HG03159 (cell line): ENCODE measurements around the gene LYPD8.

Experiments used
- ATAC-seq: cut with Tn5 transposase; IDR thresholded peaks from one replicate; pipeline ENCODE4 v1.9.1; 2021; ENCODE audit warnings: mild to moderate bottlenecking, moderate library complexity; ENCODE audit not compliant: unreplicated experiment

LYPD8 gene

DNA sequence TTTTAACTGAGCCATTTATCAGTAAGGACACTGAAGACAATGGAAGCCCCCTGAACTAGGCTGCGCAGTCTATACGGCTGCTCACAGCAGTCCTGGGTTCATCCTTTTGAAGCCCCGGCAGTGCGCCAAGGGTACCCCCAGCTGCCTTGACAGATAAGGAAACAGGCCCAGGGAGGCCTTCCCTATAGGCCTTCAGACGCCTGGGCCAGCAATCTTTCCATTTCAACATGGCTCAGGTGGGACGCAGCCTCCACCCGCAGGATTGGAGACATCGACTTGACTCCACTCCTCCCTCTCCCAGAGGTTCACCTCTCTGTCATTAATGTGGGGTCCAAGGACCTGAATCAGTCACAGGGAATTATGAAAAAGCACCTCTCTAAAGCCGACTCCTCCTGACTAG lies 2.8 kb upstream of the LYPD8 start:
- ATAC-seq, result no peak

DNA sequence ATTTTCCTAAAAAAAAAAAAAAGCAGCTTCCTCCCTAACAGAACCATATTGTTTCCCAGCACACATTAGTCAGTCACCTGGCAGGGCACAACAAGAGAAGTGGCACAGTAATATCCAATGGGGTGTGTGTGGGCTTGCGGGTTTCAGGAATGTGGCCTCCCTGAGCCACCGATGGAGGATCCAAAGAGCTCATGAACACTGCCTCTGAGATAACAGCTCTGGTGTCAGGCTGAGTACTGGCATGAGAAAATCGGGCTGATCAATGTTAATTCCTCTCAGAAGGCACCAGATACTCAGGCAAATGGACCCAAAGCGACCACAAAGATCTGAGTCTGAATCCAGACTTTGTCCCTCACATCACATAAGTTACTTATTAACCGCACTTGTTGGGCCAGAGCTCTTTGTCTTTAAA lies 2.2 kb upstream of the LYPD8 start:
- ATAC-seq, result no peak

DNA sequence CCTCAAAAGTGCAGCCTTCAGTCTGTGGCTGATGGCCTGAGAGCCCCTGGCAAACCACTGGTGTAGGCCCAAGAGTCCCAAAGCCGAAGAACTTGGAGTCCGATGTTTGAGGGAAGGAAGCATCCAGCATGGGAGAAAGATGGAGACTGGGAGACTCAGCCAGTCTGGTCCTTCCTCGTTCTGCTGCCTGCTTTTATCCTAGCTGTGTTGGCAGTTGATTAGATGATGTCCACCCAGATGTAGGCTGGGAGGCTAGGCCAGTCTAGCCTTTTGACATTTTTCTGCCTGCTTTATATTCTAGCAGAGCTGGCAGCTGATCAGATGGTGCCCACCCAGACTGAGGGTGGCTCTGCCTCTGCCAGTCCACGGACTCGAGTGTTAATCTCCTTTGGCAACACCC lies 1.1 kb upstream of the LYPD8 start:
- no peak for ATAC-seq

DNA sequence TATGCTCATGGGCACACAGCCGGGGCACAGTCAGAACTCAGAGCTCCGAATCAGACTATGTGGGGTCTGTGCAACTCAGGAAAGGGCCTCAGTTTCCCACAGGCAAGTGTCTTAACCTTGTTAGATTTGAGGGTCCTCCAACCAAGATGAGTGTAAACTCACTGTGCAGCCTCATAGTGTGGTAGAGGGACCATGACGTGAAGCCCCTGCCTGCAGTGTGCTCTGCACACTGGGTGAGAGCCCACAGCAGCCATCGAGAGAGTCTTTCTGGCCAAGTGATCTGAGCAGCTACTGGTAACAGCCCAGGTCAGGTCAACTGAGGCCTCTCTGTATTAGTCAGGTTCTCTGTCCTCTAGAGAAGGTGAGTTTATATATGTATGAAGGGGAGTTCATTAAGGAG lies 592 bp upstream of the LYPD8 start:
- ATAC-seq, result no peak

DNA sequence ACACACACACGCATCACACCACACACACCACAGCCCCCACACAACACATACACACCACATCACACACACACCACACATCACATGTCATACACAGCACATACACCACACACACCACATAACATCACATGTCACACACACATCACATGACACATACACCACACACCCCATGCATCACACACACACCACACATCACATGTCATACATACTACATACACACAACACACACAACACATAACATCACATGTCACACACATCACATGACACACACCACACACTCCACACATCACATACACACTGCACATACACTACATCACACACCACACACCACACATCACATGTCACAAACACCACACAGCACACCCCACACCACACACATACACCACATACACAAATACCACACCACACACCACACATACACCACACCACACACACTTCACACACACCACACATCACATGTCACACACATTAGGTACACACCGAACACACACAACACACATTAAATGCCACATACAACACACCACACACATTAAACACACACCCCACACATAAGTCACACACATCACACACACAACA lies 1.8 kb downstream of the LYPD8 start:
- ATAC-seq, result no peak

DNA sequence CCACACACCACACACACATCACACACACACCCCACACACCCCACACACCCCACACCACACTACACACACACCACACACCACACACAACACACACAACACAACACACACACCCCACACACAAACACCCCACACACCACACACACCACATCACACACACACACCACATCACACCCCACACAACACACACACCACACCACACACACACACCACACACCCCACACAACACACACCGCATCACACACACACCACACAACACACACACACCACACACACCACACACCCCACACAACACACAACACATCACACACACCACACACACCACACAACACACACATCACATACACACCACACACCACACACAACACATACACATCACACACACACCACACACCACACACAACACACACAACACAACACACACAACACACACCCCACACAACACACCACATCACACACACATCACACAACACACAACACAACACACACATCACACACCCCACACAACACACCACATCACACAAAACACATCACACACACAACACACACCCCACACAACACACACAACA lies 2.4 kb downstream of the LYPD8 start:
- ATAC-seq, result no peak

DNA sequence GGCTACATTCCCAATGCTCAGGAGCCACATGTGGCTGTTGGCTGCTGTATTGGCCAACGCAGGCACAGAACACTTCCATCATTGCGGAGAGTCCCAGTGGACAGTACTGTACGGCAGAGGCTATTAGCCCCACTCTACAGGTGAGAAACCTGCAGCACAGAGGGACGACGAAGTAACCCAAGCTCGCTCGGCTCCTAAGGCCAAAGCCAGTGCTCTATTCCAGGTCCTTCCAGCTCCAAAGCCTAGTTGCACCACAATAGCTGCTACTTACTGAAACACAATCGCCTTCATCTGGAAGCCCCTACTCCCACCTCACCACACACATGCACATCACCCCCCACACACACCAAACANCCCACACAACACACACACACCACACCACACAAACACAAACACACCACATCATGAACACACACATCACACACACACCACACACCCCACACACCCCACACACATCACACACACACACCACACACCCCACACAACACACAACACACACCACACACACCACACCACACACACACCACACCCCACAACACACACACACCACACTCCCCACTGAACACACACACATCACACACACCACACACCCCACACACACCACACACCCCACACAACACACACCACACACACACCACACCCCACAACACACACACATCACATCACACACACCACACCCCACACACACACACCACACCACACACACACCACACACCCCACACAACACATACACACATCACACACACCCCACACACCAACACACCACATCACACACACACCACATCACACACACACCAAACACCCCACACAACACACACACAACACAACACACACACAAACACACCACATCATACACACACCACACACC lies 3.2 kb downstream of the LYPD8 start:
- ATAC-seq, result no peak

DNA sequence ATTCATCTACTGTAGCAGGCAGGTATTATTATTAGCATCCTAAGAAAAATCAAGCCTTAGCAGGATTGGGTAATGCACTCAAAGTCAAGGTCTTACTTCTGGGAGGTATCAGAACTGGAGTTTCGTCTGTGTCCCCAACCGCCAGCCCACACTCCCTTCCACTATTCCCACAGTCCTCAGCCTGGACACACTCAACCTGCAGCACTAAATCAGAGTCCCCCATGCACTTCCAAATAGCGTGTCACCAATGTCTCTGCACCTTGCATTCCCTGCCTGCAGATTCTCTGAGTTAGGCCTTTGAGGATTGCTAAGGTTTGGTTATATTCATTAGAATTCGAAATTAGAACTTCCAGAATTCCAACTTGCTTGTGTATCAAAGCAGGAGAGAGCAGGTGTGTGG lies 3.9 kb downstream of the LYPD8 start:
- ATAC-seq, result no peak

DNA sequence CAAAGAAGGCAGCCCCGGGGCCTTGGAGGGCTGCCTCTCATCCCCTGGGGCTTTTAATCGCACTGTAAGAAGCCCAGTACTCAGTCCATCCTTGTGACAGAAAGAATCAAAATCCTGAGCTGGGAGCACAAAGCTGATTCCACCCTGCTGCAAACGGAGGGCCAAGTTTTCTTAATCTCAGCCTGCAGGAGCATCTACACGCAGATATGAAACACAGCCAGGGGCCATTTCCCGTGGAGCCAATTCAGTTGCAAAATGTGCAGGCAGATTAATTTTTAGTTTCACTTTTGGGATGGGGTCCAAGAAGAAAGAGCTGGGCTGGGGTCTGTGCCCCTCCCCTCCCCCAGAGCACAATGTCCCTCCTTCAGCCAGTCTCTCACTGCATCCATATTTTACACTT lies 4.4 kb downstream of the LYPD8 start:
- ATAC-seq, result no peak

DNA sequence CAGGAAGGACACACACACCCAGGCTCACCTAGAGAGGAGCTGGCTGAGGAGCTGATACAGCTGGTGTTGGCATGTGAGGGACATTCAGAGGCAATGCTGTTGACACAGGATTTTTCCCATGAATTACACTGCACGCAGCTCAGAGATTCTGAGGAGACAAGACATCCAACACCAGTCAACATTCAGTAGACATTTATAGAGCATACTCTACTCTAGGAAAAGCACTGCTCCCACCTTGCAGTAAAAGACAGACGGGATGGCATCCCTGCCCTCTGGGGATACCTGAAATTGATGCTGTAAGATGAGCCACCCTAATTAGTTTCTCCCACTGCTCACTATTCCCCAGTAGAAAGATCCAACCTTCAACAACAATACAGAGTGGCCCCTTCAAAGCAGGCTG lies 5.1 kb downstream of the LYPD8 start:
- no peak for ATAC-seq

DNA sequence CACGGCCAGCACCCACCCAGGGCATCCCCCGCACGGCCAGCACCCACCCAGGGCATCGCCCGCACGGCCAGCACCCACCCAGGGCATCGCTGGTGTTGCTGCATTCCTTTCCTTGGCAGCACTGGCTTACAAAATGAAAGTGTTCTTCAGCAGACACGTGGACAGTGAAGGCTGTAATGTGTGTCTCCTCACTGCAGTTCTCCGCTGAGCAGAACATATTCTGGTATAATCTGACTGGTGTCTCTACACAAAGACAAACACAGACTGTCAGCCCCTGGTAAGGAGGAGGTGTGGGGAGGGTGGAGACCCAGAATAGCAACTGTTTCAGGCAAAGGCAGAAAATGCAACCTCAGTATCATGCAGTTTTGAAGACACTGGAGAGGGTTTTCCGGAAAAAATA lies 7.3 kb downstream of the LYPD8 start:
- ATAC-seq, result no peak

DNA sequence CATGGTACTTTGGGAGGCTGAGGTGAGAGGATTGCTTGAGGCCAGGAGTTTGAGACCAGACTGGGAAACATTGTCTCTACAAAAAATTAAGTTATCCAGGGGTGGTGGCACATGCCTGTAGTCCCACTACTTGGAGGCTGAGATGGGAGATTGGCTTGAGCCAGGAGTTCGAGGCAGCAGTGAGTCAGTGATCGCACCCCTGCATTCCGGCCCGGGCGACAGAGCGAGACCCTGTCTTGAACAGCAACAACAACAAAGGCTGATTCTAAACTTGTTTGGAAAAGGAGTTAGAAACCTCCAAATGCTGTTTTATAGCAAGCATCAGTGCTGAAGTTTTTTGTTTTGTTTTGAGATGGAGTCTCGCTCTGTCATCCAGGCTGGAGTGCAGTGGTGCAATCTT lies 14.7 kb downstream of the LYPD8 start:
- no peak for ATAC-seq

DNA sequence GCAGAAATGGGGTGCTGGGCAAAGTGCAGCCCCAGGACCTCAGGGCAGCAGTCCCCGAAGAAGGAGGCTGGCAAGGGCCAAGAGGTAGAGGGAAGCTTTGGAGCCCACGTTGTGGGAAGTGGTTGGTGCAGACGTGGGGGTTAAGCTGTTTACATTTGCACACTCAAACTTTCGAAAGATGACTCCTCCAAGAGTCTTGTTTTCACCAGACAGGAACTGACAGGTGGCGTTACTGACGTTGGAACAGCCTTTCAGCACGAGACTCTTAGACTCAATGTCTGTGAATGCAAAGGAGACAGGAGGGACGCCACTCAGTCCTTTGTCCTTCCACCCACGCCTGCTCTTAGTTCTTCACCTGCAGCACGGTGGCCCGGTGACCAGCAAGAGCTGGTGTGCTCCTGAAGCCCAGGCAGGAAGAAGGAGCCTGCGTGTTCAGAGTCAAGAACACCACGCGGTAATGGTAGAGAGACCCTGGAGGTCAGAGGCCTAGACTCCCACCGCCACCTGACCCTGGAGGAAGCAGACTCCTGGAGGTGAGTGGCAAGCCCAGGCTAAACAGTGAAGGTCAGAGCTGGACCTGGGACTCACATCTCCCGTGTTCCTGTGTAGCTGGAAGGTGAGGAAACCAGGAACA lies 15.9 kb downstream of the LYPD8 start:
- ATAC-seq, result no peak

DNA sequence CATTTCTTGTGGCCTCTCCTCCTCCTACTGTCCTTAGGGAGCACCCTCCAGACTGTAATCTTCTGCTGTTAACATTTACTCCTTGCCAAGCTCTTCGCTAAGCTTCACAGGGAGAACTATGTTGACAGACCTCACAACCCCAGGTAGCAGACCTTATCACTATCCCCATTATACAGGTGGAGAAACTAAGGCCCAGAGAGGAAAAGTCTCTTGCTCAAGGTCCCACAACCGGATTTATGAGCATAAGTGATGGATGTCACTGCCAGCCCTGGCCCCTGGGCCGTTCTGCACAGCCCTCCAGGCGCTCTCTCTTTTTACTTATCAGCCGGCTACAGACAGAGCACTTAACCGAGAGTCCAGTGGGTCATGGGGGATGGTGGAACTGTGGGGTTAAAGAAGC lies 18.1 kb downstream of the LYPD8 start:
- no peak for ATAC-seq

DNA sequence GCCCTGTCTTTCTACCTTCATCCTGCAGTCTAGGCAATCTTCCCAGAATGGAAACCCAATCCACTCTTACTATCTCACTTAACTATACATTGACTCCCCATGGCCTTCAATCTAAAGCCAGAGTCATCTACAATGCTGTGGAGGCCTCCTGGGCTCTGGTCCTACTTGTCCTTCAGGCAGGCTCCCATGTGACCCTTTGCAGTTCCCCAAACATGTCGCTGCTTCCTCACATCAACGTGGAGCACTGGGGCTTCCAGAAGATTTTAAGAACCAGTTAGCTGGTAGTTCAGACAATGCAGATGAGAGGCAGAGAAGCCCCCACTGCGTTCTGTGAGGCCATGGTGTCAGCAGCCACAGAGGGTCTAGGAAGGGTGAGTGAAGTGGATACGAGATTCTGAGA lies 18.6 kb downstream of the LYPD8 start:
- ATAC-seq, result no peak

DNA sequence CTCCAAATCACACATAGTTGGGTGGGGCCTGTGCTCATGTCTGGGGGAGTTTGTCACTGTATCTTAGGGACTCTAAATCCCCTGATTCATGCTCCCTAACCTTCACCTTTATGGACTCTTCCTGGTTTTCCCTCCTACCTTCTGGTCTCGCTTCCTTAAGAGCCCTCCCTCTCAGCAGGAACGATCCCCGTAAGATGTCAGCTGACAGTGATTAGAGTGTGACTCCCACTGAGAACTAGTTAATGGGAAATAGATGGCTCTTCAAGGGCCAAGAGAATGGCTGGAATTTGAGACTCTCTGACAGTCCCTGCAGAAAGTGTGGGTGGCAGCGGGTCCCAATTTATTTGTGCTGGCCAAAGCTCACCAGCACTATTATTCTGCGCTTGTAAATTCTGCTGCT lies 22.0 kb downstream of the LYPD8 start:
- ATAC-seq, result no peak

DNA sequence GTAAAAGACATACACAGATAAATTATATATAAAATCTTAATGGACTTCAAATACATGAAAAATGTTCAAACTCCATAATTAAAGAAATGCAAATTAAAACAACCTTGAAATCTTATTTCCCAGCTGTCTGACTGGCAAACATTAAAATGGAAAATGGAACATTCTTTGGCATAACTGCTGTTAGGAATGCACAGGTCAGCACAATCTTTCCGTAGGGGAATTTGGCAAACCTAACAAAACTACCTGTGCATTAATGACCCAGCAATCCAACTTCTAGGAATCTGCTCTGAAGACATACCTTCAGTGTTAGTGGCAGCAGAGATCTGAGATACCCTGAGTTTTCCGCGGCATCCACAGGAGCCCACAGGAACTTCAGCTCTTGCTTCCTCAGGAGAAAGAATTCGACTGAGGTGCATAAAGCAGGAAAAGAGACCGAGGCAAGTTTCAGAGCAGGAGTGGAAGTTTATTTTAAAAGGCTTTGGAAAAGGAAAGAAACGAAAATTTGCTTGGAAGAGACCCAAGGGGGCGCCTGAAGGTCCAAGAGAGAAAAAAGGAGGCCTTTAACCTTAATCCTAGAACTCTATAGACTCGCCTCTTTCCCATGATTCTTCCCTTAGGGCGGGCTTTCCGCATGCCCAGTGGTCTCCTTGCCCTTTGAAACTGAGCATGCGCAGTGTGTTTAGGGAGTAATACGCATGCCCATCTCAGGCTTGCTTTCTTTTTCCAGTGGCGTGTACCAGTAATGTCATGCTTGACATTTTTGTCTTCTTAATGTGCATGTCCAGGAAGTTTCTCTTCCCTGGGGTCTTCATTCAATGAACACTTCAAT lies 24.8 kb downstream of the LYPD8 start:
- no peak for ATAC-seq

DNA sequence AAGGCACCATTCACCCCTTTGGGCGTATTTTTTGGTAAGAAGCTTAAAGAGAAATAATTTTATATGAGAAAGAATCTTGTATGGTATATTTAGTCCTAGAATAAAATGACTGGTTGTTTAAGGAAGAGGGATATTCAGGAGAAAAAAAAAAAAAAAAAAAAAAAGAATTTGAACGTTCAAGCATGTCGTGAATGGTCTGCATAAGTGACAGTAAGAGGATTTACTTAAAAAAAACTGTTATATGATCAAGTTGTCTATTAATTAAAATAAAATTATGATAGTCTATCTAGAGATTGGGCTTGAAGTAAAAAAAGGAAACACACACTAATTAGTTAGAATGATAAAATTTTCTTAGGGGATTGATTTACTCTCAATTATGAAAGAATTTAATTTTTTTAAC lies 41.3 kb downstream of the LYPD8 start:
- no peak for ATAC-seq

DNA sequence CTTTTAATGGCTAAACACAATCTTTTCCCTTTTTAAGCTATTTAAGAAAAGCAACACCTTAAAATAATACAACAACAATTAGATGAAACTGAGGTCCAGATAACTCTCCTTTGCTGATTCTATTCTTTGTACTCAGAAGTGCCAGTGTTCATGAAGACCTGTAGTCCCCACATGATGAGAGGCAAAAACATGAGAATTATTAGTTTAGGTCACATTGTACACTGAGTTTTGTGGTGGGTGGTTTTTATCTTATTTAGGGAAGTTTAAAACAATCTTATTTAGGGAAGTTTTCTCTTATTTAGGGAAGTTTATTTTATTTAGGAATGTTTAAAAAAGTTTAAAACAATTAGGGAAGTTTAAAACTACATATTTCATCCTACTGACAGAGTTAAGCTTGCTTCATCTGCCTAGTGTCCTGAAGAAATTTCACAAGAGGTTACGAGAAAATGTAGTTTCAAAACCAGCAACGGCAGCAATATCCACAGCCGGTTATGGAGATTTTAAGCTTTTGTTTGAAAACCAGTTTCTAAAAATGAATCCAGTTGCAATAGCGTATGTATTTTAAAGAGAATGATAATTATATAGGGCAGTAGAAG lies 45.2 kb downstream of the LYPD8 start:
- ATAC-seq, result no peak

DNA sequence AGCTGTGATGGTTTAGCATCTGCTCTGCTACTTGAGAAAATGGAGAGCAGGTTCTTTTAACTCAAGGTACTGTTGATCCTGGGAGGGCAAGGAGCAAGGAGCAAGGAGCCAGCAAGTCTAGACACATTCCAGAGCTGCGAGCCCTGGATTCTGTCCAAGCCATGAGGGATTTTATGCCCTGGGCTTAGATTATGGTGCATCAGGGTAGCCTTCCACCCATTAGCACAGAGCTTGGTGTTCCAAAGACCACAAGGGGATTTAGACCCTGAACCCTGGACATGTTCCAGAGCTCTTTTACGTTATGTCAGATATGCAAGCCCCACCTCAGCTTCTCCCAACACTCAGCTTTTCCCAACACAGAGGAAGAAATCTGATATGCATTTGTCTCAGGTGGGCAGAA lies 51.0 kb downstream of the LYPD8 start:
- no peak for ATAC-seq

DNA sequence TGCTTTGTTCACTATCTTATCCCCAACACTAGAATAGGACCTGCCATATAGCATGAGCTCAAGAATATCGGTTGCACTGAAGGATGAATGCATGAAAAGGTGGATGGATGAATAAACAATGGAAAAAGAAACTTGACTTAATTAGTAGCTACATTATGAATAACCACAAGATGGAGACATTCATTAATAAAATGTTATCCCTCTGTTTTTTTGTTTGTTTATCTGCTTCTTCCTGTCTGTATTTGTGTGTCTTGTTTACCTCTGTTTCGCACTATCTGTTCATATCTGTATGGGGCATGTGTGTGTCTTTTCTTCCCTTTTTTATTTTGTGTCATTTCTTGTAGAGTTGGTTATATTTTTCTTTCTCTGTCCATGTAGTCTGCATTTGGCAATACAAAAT lies 51.9 kb downstream of the LYPD8 start:
- ATAC-seq, result no peak
